Measurements from ENCODE around the gene INTS3.

DNA sequence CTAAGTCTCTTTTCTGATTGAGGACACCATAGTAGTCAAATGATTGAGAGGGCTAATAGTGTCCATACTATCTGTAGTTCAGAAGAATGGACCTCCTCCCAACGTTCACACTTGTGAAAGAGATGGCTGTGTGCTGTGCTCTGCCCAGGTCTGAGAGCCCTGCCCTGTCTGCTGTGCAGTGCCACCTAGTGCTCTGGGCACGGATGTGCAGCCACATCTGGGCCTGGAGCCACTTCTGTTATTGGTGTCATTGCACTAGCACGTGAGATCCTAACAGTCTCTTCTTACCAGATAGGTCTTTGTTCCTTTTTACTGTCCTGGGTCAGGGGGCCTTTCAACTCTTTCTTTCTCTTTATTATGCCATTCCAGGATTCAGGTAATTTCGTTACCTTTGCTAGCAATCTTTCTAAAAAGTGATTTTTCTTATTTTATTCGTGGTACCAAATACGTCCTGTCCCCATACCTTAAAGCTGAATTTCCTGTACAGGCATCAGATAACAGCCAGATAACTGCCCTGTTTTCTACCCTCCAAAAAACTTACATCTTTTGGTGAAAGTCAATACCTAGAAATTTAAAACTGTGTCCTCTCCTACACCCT lies 21.7 kb downstream of the INTS3 start:
- TF ChIP-seq, protein P1, sequence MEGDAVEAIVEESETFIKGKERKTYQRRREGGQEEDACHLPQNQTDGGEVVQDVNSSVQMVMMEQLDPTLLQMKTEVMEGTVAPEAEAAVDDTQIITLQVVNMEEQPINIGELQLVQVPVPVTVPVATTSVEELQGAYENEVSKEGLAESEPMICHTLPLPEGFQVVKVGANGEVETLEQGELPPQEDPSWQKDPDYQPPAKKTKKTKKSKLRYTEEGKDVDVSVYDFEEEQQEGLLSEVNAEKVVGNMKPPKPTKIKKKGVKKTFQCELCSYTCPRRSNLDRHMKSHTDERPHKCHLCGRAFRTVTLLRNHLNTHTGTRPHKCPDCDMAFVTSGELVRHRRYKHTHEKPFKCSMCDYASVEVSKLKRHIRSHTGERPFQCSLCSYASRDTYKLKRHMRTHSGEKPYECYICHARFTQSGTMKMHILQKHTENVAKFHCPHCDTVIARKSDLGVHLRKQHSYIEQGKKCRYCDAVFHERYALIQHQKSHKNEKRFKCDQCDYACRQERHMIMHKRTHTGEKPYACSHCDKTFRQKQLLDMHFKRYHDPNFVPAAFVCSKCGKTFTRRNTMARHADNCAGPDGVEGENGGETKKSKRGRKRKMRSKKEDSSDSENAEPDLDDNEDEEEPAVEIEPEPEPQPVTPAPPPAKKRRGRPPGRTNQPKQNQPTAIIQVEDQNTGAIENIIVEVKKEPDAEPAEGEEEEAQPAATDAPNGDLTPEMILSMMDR (tag by site-specific recombination; IDR thresholded peaks at IDR 0.05): peak; percentile 82
- TF ChIP-seq ZNF221 (tag by site-specific recombination; IDR thresholded peaks at IDR 0.05; ENCODE audit: borderline replicate concordance): no peak
- no peak for TF ChIP-seq HOXA7 (CRISPR knock-in tag; IDR thresholded peaks at IDR 0.05; ENCODE audit: borderline replicate concordance)
- TF ChIP-seq, protein P2, sequence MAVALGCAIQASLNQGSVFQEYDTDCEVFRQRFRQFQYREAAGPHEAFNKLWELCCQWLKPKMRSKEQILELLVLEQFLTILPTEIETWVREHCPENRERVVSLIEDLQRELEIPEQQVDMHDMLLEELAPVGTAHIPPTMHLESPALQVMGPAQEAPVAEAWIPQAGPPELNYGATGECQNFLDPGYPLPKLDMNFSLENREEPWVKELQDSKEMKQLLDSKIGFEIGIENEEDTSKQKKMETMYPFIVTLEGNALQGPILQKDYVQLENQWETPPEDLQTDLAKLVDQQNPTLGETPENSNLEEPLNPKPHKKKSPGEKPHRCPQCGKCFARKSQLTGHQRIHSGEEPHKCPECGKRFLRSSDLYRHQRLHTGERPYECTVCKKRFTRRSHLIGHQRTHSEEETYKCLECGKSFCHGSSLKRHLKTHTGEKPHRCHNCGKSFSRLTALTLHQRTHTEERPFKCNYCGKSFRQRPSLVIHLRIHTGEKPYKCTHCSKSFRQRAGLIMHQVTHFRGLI (tag by site-specific recombination; IDR thresholded peaks at IDR 0.05): no peak
- TF ChIP-seq ZNF658 (tag by site-specific recombination; IDR thresholded peaks at IDR 0.05): no peak
- TF ChIP-seq ZNF488 (tag by site-specific recombination; IDR thresholded peaks at IDR 0.05): no peak
- no peak for TF ChIP-seq ZNF341 (tag by site-specific recombination; IDR thresholded peaks at IDR 0.05; ENCODE audit: low read depth)
- TF ChIP-seq ZNF274 (IDR thresholded peaks at IDR 0.05; ENCODE audit: low read length): no peak
- no peak for TF ChIP-seq ZNF274 (tag by site-specific recombination; IDR thresholded peaks at IDR 0.05; ENCODE audit: borderline replicate concordance)
- TF ChIP-seq GLI4 (tag by site-specific recombination; IDR thresholded peaks at IDR 0.05): no peak
- no peak for TF ChIP-seq SP3 (tag by site-specific recombination; IDR thresholded peaks at IDR 0.05)
- no peak for TF ChIP-seq ZNF169 (tag by site-specific recombination; IDR thresholded peaks at IDR 0.05)
- no peak for TF ChIP-seq PBX3 (CRISPR knock-in tag; IDR thresholded peaks at IDR 0.05)
- TF ChIP-seq KLF16 (tag by site-specific recombination; IDR thresholded peaks at IDR 0.05): no peak
- no peak for TF ChIP-seq ZNF24 (tag by site-specific recombination; IDR thresholded peaks at IDR 0.05)
